Spleen (tissue), 11 donors: Measurements from ENCODE around the gene PPP1R37. TPM values are rescaled to one million over a fixed set of nuclear protein-coding genes. Genes with fewer than 3 reads are reported as not detected.

ENCODE experiments used
- DNase-seq: peaks from one replicate; pipeline ENCODE4 v3.0.0-alpha.2; 2020
- H3K27ac ChIP-seq, 8 donors: fragments of 200-600 bp; sonication (generic) in 7 of 8; 1 replicate in 4 of 8; 2 replicates in 4 of 8; pipeline versions ENCODE4 v1.5.0 to v1.8.0; 2016 to 2021; ENCODE audit warnings: inconsistent platforms in 4 of 8, mild to moderate bottlenecking in 4 of 8, moderate library complexity in 1 of 8
- H3K27me3 ChIP-seq, 7 donors: fragments of 200-600 bp; sonication (generic) in 6 of 7; replicated peaks in 1 of 7; 1 replicate in 4 of 7; 2 replicates in 3 of 7; pipeline versions ENCODE4 v1.5.0 to v1.8.0; 2016 to 2021; ENCODE audit warnings: inconsistent platforms in 3 of 7, mild to moderate bottlenecking in 1 of 7
- H3K36me3 ChIP-seq, 6 donors: fragments of 200-600 bp; sonication (generic) in 5 of 6; 1 replicate in 4 of 6; 2 replicates in 2 of 6; pipeline versions ENCODE4 v1.5.0 to v1.8.0; 2016 to 2021; ENCODE audit warnings: inconsistent platforms in 2 of 6
- H3K4me1 ChIP-seq, 6 donors: fragments of 200-600 bp; sonication (generic) in 5 of 6; 1 replicate in 3 of 6; 2 replicates in 3 of 6; pipeline versions ENCODE4 v1.5.0 to v1.8.0; 2016 to 2021; ENCODE audit warnings: inconsistent platforms in 3 of 6
- H3K4me3 ChIP-seq, 8 donors: fragments of 200-600 bp; sonication (generic) in 7 of 8; 1 replicate in 4 of 8; 2 replicates in 4 of 8; pipeline versions ENCODE4 v1.5.0 to v1.8.0; 2016 to 2021; ENCODE audit warnings: inconsistent platforms in 4 of 8, mild to moderate bottlenecking in 4 of 8, moderate library complexity in 2 of 8
- H3K9me3 ChIP-seq, 8 donors: fragments of 200-600 bp; sonication (generic) in 7 of 8; 1 replicate in 4 of 8; 2 replicates in 4 of 8; pipeline versions ENCODE4 v1.5.0 to v1.8.0; 2016 to 2021; ENCODE audit warnings: inconsistent platforms in 4 of 8
- POLR2A ChIP-seq, 3 donors: fragments of 450-650 bp; IDR thresholded peaks; one replicate each; pipeline ENCODE4 v1.5.1; 2017; ENCODE audit warnings: antibody characterized with exemption in 3 of 3, mild to moderate bottlenecking in 1 of 3
- POLR2AphosphoS5 ChIP-seq, 3 donors: sonication (generic); formaldehyde crosslinking; IDR thresholded peaks; one replicate each; pipeline ENCODE4 v1.5.1; 2017; ENCODE audit warnings: antibody characterized with exemption in 3 of 3
- WGBS, 5 donors: extraction: QIAGEN DNeasy Blood & Tissue Kit in 3 of 5; methylation state at CpG; one replicate each; pipeline versions ENCODE4 v1.1.5 to v1.1.7; 2013 to 2018; 5-methylcytosine and 5-hydroxymethylcytosine counted together
- intact Hi-C: fragments of 100-400 bp; cut with DNase I; formaldehyde crosslinking; loops from one replicate; pipeline ENCODE4 v1.15.0; 2023; ENCODE audit warnings: low total_unique reads
- polyA plus RNA-seq, 3 donors: library from polyadenylated mRNA; stranded (reverse); fragments of 200-250 nt; gene quantifications; one replicate each; pipeline ENCODE4 v1.2.1, GENCODE V29; 2013
- total RNA-seq, 7 donors: library from RNA; depleted of rRNA in 3 of 7; stranded (reverse); fragments of >200 nt in 3 of 7; fragmentation: NEBNext Ultra II Directional in 4 of 7; extraction: Animal tissue kit (Norgen Biotek cat#: 25700) in 4 of 7; gene quantifications; one replicate each; pipeline versions ENCODE4 v1.1.0 to v1.2.1, GENCODE V29; 2016 to 2021
- TF ChIP-seq, protein P1 (sequence below), 11 experiments: fragments of 200-600 bp in 7 of 11; fragments of 450-650 bp in 4 of 11; sonication (generic) in 4 of 11; IDR thresholded peaks in 8 of 11; conservative IDR thresholded peaks in 3 of 11; 1 replicate in 7 of 11; 2 replicates in 4 of 11; pipeline versions ENCODE4 v1.4.0 to v1.8.0; 2016 to 2021; ENCODE audit warnings: antibody characterized with exemption in 11 of 11, inconsistent platforms in 4 of 11, mild to moderate bottlenecking in 1 of 11
- donor health status: healthy with polysubstance abuse.
- donor health status: DM: no; HTN: no; CAD: no; lungs with moderate emphysema.
- donor health status: DM: no; HTN: no; CAD: no.
- donor health status: Bipolar disorder and iron deficiency.
- donor health status: healthy.
- donor health status: DM: no; HTN: no; CAD: no.
- donor health status: DM: yes; HTN: yes; CAD: no.

PPP1R37 gene
- total and polyA plus RNA-seq, 10 donors, result 14.3 to 36.7 (median 20.0) TPM

DNA sequence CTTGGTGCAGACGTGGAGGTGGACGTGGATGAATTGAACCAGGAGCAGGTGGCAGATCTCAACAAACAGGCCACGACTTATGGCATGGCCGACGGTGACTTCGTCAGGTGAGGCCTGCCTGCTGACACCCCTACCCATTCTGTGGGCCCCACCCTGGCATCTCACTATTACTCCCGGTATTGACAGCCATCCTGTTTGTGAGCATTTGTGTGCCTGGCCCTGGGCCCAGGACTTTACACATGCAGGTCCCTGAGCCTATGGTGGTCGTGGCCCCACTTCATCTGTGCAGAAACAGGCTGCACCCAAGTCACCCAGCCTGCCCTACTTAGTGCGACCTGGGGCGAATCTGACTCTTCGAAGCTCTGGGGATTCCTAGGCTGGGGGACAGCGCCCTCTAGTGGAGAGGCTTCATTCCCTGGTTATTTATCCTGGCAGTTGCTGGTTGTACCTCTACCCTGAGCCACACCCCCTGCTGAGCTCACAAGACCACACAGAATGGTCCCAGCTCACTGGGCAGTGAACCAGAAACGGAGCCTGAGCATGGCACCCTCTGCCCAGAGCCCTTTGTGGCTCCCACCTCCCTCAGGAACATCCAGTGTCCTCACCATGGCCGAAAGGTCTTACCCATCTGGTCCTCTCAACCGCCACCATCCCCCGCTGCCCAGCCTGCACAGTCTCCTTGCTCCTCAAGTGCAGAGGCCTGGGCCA, 33.6 kb upstream of the PPP1R37 start:
- H3K4me3 ChIP-seq, result no peak overlapping the region
- intact Hi-C loops, result loop anchor here (5.0 kb wide), 1 partner anchor 42 kb away; no protein-coding TSS in a partner anchor
- peak; percentile 91 for DNase-seq
- no peaks in the 10 kb centered on the region for H3K9me3 ChIP-seq
- peaks cover 0 to 28% (median 6%) of the 10 kb centered on the region in 6 donors for H3K4me1 ChIP-seq
- TF ChIP-seq POLR2A (IDR thresholded peaks at IDR 0.05) (no peak), POLR2AphosphoS5 (IDR thresholded peaks at IDR 0.05) (peak; percentile 15 to 53 (median 38))
- TF ChIP-seq, protein P1, sequence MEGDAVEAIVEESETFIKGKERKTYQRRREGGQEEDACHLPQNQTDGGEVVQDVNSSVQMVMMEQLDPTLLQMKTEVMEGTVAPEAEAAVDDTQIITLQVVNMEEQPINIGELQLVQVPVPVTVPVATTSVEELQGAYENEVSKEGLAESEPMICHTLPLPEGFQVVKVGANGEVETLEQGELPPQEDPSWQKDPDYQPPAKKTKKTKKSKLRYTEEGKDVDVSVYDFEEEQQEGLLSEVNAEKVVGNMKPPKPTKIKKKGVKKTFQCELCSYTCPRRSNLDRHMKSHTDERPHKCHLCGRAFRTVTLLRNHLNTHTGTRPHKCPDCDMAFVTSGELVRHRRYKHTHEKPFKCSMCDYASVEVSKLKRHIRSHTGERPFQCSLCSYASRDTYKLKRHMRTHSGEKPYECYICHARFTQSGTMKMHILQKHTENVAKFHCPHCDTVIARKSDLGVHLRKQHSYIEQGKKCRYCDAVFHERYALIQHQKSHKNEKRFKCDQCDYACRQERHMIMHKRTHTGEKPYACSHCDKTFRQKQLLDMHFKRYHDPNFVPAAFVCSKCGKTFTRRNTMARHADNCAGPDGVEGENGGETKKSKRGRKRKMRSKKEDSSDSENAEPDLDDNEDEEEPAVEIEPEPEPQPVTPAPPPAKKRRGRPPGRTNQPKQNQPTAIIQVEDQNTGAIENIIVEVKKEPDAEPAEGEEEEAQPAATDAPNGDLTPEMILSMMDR (IDR thresholded peaks at IDR 0.05 in 8 of 11, conservative IDR thresholded peaks at IDR 0.05 in 3 of 11), result peak; percentile 48 to 91 (median 84)
- no peaks in the 10 kb centered on the region for H3K27me3 ChIP-seq
- H3K27ac ChIP-seq, result peak overlapping the region in 2 of 8 donors; percentile 25 to 59
- H3K36me3 ChIP-seq, result peaks cover 11 to 100% (median 100%) of the 10 kb centered on the region in 6 donors
- WGBS, 5 donors, result 63 to 69% (median 66%) methylated on average over 14 to 16 of the region's 16 CpGs

GRCh38 chr19:45061965-45062364, 31.0 kb upstream of the PPP1R37 start:
- no peak for DNase-seq
- TF ChIP-seq, protein P1 (IDR thresholded peaks at IDR 0.05 in 8 of 11, conservative IDR thresholded peaks at IDR 0.05 in 3 of 11), result no peak
- TF ChIP-seq POLR2A (IDR thresholded peaks at IDR 0.05), result no peak
- TF ChIP-seq POLR2AphosphoS5 (IDR thresholded peaks at IDR 0.05), result no peak
- Histone ChIP-seq H3K36me3 (peaks cover 11 to 100% (median 98%) of the 10 kb centered on the region in 6 donors), H3K4me1 (peaks cover 0 to 18% (median 6%) of the 10 kb centered on the region in 6 donors), H3K9me3 (no peaks in the 10 kb centered on the region), H3K27me3 (no peaks in the 10 kb centered on the region), H3K27ac (no peak overlapping the region), H3K4me3 (no peak overlapping the region)
- intact Hi-C loops, result no loop called here
- WGBS, 5 donors, result 91 to 98% (median 97%) methylated on average over 4 of the region's 4 CpGs

DNA sequence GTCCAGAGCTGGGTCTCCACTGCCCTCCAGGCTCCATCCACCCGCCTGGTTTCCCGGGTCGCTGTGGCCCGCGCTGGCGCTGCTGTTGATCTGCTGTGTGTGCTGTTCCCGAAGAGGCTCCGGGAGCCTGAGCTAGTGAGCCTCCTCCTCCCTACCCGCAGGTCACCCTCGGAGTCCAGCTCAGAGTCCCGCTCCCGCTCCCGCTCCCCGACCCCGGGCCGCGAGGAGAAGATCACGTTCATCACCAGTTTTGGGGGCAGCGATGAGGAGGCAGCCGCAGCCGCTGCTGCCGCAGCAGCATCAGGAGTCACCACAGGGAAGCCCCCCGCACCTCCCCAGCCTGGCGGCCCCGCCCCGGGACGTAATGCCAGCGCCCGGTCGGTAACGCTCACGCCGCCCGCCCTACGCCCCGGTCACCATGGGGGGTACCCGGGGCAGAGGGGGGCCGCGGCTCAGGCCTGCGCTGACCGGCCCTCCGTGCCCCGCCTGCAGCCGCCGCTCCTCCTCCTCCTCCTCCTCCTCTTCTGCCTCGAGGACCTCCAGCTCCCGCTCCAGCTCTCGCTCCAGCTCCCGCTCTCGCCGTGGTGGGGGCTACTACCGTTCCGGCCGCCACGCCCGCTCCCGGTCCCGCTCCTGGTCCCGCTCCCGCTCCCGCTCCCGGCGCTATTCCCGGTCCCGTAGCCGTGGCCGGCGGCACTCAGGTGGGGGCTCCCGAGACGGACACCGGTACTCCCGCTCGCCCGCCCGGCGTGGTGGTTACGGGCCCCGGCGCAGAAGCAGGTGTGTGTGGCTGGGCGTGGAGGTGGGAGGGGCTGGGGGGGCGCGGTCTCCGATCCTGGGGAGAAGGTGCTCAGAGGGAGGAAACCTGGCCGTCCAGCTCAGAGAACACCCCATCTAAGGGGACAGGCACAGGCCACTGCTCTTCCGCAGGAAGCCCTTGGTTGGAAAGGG, 28.9 kb upstream of the PPP1R37 start:
- H3K4me3 ChIP-seq, result no peak overlapping the region
- H3K27ac ChIP-seq, result no peak overlapping the region
- peaks cover 0 to 9% (median 5%) of the 10 kb centered on the region in 6 donors for H3K4me1 ChIP-seq
- H3K36me3 ChIP-seq, result peaks cover 10 to 100% (median 98%) of the 10 kb centered on the region in 6 donors
- no peaks in the 10 kb centered on the region for H3K9me3 ChIP-seq
- TF ChIP-seq POLR2A (IDR thresholded peaks at IDR 0.05), result no peak
- peak in 2 of 3 donors; percentile 26 to 51 for TF ChIP-seq POLR2AphosphoS5 (IDR thresholded peaks at IDR 0.05)
- intact Hi-C loops, result no loop called here
- DNase-seq, result no peak
- H3K27me3 ChIP-seq, result no peaks in the 10 kb centered on the region
- WGBS, 5 donors, result 95 to 99% (median 97%) methylated on average over 53 to 85 of the region's 85 CpGs

GRCh38 chr19:45066921-45067661, 25.9 kb upstream of the PPP1R37 start:
- TF ChIP-seq, protein P1 (IDR thresholded peaks at IDR 0.05 in 8 of 11, conservative IDR thresholded peaks at IDR 0.05 in 3 of 11), result no peak
- TF ChIP-seq POLR2A (IDR thresholded peaks at IDR 0.05) (no peak), POLR2AphosphoS5 (IDR thresholded peaks at IDR 0.05) (peak in 1 of 3 donors; percentile 49)
- Histone ChIP-seq H3K4me1 (no peaks in the 10 kb centered on the region), H3K27me3 (no peaks in the 10 kb centered on the region), H3K27ac (no peak overlapping the region), H3K9me3 (no peaks in the 10 kb centered on the region), H3K4me3 (no peak overlapping the region), H3K36me3 (peaks cover 9 to 100% (median 98%) of the 10 kb centered on the region in 6 donors)
- intact Hi-C loops, result no loop called here
- no peak for DNase-seq
- 93 to 95% (median 95%) methylated on average over 32 to 38 of the region's 38 CpGs for WGBS, 5 donors
